Left kidney (tissue), 2 donors: ENCODE data around the gene UTP15. TPM values are rescaled to one million over a fixed set of nuclear protein-coding genes. Genes with fewer than 3 reads are reported as not detected.

Experiments used
- DNase-seq: peaks from one replicate; pipeline ENCODE4 v3.0.0-alpha.2; 2013
- polyA plus RNA-seq: library from polyadenylated mRNA; unstranded; fragments of 120-200 nt; gene quantifications from one replicate; pipeline ENCODE4 v1.2.1, GENCODE V29; 2013; ENCODE audit not compliant: insufficient read length

UTP15 gene
- polyA plus RNA-seq, 1 donor: 22.8 TPM

DNA sequence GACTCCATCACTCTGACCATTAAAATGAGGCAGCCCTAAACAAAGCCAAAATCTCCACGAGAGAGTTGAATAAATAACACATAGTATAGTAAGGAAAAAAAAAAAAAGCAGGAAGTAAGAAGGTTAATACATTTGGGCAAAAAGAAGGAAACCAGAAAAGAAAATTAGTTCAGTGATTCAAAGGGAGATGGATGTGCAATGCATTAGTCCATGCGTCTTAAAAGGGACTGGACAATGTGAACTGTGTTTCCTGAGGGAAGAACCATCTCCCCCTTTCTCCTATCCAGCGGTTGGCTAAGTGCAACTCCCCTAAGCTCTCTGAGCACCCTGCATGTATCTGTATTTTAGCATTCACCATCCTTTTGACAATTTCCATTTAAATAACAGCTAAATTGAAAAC is 1.5 kb upstream of the UTP15 start:
- no peak for DNase-seq

DNA sequence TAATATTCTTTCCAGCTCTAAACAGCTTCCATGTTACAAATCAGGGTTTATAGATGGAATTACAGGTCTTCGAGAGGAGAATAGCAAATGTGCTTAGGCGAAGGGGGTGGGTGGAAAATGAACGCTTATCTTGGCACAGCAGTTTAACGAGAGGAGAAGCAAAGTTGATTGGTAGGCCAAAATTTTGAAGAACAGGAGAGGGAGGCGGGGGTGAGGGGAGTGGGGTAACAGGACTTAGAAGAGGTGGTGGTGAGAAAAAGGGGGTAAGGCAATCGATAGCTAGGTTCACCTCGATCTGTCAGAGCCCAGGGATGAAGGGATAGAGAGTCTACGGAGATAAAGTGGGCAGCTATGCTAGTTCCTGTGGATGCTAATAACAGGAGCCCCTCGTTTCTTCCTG is 868 bp upstream of the UTP15 start:
- peak; percentile 18 for DNase-seq

DNA sequence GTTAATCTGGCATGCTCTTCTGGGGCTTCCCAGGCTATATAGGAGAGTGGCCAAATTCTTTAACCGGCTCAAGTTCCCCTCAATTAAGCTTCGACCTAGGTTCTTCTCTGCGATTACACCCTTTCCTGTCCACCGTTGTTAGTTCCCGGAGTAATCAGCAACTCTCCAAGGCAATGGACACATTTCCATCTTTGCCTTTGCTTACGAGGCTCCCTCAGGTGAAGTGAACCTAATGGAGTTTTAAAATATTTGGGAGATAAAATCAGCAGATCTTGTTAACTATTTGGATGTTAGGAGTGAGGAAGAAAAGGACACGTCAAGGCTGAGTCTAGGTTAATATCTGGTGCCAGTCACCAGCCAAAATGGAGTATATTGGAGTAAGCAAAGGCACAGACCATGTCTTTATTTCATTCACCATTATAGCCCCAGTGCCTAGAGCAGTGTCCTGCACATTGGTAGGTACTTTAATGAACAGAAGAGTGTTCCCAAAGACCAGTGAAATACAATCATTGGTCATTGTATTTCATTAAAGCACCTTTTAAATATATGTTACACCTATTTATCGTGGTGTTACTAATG is 515 bp downstream of the UTP15 start:
- DNase-seq: no peak

DNA sequence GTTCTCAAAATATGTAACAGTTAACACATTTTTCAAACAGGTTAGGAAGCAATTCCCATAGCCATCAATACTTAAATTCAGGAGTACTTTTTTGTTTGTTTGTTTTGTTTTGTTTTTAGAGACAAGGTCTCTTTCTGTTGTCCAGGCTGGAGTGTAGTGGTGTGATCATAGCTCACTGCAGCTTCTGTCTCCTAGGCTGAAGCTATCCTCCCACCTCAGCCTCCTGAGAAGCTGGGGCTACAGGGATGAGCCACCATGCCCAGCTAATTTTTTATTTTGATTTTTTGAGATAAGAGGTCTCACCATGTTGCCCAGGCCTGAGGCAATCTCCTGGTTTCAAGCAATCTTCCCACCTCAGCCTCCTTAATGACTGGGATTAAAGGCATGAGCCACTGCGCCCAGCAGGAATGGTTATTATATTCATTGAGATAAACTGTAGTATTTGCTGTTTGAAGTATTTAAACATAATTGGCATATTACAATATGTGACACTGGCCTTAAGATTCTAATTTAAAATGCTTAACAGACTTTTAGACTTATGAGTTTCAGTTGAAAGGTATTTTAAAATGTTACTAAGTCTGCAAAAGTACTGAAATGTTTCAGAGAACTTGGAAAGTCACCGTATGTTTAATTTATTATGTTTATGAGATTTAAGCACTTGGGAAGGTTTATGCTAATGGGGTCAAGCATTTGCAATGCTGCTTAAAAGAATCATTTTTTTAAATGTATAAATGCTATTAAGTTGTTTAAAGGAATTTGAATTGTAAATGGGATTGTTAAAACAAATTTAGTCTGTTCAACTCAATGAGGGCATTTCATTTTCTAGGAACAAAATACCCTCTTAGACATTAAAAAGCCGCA is 17.0 kb downstream of the UTP15 start:
- no peak for DNase-seq

DNA sequence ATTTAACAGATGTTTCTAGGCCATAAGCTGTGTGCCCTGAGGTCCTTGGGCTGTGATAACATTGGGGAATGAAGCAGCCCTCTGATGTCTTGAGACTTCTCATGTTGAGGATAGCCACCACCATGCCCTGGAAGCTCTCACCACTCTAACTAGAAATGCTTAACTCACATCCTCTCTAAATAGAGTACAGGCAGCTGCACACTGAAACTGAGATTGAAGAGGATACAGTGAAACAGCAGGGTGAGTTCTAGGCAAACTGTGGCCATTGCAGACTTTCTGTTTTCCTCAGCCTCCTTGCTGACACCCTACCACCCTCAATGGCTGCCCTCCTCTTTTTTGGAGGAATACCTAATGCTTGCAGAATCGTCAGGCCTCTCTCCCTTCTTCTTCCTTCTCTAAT is 22.4 kb downstream of the UTP15 start:
- no peak for DNase-seq

DNA sequence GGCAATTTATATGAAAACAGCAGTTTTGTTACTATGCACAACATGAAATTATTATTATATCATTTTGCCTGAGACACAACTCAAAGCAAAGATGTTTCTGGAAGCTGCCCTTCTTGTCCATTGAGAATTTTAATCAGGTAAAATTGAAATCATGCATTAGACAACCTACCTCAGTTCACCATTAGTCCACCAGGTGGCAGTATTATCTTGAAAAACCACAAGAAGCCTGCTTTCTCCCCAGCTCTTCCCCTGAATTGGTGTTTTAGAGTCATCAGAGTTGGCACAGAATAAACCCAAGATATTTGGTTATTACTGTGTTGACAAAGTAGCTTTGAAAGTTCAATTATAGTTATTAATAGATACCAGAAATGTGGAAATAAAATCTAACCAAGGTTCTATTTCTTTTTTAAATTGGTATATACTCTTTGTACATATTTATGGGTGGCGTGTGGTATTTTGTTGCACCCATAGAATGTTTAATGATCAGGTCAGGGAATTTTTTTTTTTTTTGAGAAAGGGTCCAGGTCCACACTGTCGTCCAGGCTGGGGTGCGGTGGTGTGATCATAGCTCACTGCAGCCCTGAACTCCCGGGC is 25.7 kb downstream of the UTP15 start:
- peak; percentile 75 for DNase-seq

DNA sequence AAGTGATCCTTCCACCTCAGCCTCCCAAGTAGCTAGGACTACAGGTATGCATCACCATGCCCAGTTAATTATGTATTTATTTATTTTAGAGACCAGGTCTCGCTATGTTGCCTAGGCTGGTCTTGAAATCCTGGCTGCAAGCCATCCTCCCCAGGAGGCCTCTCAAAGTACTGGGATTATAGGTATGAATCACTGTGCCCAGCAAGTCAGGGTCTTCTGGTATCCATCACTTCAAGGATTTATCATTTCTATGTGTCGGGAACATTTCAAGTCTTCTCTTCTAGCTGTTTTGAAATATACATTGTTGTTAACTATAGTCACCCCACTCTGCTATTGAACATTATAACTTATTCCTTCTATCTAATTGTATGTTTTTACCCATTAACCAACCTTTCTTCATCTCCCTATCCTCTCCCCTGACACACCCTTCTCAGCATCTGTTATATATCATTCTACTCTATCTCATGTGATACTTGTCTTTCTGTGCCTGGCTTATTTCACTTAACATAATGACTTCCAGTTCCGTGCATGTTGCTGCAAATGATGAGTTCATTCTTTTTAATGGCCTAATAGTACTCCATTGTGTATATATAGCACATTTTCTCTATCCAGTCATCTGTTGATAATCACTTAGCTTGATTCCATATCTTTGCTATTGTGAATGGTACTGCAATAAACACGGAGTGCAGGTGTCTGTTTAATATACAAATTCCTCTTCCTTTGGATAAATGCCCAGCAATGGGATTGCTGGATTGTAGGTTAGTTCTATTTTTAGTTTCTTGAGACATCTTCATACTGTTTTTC is 26.4 kb downstream of the UTP15 start:
- no peak for DNase-seq

DNA sequence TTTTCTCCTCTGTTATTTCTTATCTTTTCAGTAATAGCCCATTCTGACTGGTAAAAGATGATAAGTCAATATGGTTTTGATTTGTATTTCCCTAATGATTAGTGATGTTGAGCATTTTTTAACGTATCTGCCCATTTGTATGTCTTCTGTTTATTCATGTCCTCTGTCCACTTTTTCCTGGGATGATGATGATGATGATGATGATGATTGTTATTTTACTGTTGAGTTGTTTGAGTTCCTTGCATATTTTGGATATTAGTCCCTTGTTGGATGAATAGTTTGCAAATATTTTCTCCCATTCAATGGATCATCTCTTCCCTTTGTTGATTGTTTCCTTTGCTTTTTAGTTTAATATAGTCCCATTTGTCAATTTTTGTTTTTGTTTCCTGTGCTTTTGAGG is 27.0 kb downstream of the UTP15 start:
- no peak for DNase-seq

DNA sequence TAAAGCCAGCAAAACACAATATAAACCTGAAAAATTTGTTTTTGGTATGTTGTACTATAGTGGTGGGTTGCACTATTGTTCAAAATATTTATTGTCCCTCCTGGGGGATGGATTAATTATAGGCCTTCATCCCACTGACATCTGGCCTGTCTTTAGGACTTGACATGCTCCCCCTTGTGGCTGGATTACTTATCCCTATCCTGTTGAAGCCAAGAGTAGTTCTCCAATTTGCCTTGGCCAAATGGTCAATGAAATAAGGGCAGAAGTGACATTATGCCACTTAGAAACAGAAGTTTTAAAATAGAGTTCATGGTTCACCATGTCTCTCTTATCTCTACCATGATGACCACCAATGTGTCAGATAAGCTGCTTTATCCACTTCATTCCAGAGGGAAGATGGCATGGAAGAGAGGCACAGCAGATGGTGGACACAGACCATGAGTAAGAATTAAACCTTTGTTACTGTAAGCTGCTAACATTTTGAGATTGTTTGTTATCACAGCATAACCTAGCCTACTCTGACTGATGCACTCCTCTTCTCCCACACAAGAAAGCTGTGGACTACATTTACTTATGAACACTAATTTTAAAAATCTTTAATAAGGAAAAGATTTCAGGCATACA is 31.3 kb downstream of the UTP15 start:
- DNase-seq: no peak

DNA sequence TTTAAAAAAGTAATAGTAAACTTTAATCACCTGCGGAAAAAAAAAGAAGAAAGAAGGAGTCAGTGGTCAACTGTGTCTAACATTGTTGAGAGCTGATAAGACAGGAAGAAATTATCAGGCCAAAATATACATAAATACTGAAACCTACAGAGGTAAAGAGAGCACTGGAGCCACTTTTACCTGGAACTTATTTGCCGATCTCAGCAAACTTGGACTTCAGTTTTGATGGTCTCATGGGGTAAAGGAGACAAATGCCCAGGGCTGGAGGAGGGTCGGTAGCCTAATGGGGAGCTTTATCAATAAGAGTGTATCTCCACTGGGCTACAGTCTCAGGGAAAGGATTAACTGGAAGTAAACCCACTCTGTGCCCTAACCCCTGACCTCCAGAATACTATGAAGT is 33.8 kb downstream of the UTP15 start:
- no peak for DNase-seq

DNA sequence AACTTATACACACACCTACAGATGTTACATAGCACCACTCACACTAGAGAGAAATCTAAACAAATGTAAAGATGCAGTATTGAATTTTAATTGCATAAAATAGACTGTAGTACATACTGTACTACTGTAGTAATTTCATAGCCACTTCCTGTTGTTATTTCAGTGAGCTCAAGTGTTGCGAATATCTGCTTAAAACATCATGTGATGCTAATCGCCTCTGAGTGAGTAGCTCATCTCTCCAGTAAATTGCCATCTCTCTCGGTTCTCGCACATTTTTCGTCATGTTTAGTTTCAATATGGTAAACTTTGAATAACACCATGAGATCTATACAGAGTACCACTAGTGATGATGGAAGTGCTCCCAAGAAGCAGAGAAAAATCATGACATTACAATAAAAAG is 38.5 kb downstream of the UTP15 start:
- no peak for DNase-seq

DNA sequence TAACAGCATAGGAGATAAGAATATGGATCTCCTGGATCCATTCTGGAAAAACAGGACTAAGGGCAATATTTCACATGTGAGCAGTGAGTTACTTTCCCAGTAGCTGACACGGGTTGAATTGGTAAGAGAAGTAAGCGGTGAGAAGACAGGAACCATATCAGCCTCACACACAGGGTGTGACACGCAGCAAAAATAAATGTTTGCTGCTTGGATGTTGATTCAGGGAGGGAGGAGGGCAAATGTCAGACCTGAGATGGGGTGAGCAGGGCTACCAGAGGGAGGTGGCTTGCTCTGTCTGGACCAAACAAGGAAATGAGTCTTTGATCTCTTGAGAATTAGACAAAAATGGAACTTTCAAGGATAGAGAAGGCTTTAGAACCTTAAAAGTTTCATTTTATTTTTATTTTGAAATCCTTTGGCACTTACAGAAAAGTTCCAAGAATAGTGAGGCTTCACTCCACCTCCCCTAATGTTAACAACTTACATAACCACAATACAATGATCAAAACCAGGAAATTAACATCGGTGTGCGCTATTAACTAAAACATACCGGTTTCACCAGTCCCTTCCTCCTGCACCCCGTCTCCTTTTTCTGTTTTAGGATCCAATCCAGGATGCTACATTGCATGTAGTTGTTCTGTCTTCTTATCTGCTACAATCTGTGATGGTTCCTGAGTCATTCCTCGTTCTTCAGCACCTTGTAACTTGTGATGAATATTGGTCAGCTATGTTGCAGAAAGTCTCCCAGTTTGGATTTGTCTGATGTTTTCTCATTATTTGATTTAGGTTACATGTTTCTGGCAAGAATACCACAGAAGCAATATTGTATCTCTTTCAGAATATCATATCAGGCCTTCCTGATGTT is 39.9 kb downstream of the UTP15 start:
- DNase-seq: no peak

DNA sequence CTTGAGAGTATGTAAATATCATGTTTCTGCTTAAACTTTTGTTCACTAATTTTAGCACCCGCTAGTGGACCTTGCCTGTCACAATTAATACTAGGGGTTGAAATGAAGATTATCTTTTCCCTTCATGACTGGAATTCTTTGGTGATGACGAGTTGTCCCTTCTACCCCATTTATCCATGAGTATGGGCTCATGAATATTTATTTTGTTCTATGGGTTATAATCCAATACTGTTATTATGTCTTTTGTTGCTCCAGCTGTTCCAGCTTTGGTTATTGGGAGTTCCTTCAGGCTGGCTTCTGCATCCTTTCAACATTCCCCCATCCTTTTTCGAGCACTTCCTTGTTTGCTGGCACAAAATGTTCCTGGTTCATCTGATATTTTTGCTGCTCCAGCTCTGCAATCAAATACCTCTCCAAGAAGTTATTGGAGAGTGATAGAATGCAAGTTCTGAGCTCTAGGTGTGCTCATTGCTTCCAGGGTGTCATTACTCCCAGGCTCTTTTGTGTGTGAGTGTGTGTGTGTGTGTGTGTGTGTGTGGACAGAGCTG is 40.7 kb downstream of the UTP15 start:
- DNase-seq: no peak

DNA sequence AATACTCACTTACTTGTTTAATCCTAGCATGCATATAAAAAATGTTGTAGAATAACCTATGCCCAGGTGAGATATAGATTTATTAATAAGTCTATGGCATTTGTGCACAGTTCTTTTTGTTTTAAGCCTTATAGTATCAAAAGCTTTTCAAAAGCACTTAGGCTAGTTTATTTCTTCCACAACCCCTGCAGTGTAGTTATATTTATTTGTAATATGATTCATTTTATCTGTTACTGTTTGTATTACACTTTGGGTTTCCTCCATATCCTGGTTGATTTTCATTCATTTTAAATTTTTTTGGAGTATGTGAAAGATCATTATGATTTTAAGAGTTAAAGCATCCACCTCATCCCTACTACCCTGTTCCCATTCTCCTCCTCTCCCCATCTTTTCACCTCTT is 41.7 kb downstream of the UTP15 start:
- DNase-seq: no peak

DNA sequence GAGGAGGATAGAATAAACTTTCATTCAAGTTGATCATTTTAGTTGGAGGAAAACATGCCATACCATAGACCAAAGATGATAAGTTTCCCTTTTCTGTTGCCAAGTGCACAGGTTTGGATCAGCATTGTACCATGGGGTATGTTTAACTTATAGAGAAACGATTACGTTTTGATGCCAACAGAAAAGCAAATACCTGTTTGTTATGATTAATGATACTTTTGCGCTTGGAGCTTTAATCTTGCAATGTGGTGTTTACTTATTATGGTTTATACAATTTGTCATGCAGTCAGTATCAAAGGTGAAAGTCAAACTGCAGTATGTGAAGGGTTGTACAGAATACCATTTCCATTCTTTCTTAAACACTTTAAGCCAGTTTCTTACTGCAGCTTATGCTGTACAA is 47.3 kb downstream of the UTP15 start:
- no peak for DNase-seq

DNA sequence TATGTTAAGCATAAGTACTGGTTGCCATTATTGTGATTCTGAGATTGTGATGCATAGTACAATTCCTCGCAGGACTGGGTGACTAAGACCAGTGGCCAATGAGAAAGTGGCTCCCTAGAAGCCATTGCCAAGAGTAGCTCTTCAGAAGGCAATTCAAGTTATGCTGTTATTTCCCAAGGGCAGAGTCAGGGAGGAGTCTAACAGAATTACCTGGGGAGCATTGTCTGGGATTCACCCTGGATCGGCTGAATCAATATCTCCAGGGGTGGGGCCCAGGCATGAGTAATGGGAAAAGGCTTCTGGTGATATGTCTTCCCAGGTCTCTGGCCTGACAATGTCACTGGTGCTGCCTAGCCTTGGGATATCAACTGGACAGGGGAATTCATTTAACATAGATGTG is 49.5 kb downstream of the UTP15 start:
- no peak for DNase-seq

DNA sequence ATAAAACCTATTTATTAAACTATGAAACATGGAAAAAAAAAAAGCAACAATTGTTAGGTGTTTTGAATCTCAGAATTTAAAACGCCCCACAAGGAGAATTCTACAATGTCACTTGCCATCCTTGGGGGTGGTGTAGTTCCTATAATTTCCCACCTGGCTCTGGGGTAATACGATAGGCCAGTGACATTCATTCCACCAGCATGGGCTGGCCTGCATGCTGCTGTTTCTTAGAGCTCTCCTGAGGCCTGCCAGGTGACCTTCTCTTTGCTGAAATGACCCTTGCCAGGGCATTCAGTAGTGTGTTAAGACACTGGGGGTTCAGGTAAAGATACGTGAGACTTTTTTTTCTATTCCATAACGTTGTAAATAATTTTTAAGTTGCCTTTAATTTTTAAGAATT is 50.4 kb downstream of the UTP15 start:
- DNase-seq: no peak

DNA sequence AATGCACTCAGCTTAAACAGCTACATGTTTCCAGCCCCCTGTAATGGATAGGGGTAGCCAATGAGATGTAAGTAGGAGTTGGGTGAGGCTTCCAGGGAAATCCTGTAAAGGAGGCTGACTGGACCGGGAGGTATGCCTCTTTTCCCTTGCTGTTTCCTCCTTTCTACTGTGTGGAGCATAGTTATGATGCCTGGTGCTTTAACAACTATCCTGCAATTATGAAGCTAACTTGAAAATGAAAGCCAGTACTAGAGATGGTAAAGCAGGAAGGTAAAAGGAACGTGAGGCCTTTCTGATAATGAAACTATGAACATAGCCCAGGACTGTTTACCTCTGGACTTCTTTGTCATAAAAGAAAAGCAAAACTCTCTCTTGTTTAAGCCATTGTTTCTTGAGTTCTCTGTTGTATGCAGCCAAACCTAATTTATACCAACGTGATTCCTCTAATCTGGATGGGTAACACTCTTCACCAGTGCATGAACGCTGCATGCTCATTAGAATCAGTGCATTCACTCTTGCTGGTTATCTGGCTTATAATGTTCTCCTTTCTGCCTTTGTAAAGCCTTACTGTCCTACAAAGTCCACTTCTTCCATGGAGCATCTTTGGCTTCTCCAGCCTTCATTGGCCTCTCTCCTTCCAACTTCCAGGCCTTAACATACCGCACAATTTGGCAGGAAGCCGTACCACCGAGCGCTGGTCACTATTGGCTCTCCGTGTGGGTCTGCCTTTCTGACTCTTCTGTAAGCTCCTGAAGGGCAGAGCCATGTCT is 52.2 kb downstream of the UTP15 start:
- DNase-seq: no peak

DNA sequence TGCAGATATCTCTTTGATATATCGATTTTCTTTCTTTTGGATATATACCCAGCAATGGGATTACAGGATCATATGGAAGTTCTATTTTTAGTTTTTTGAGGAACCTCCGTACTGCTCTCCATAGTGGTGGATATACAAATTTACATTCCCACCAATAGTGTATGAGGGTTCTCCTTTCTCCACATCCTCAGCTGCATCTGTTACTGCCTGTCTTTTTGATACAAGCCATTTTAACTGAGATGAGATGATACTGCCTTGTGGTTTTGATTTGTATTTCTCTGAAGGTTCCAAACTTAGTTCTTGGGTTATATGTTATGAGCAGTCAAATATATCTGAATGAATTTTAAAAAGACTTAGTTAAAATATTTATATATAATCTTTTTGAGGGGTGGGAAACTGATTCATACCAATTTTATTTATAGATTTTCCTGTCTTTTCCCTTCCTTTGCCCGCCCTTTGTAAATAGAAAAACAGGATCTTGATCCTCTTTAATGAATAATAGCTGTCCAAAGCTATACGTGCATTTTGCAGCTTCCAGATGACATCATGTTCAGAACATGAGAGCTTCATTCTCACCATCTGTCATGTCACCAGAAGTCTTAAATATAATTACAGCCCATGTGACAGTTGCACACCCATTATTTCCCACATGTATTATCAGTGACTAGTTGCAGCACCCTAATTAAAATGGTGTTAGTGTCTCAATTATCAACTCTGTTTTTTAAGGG is 54.2 kb downstream of the UTP15 start:
- DNase-seq: no peak

DNA sequence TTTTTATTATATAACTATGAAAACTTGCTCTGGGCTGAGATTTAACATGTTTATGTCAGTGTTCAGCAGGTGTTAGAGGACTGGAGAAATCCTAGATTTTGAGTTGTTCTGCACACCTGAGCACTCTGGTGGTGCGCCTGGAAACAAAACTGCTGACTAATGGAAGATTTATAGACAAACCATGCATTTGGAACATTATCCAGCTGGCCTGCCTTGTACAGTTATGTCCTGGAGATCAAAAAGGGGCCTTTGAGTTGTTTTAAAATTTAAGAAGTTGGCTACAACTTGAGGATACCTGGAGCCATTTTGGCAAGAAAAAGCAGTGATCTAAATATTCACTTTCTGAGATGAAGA is 54.8 kb downstream of the UTP15 start:
- DNase-seq: no peak
